Breast epithelium (tissue), 3 donors: ENCODE measurements around the gene FBXL7.

Source experiments
- POLR2A ChIP-seq: fragments of 450-650 bp; IDR thresholded peaks from one replicate; pipeline ENCODE4 v1.6.1; 2016; ENCODE audit warnings: antibody characterized with exemption, mild to moderate bottlenecking, moderate library complexity
- TF ChIP-seq, protein P1 (sequence below), 3 donors: fragments of 450-650 bp; IDR thresholded peaks; one replicate each; pipeline ENCODE4 v1.5.1; 2016 to 2017; ENCODE audit warnings: antibody characterized with exemption in 3 of 3, mild to moderate bottlenecking in 3 of 3, moderate library complexity in 3 of 3

DNA sequence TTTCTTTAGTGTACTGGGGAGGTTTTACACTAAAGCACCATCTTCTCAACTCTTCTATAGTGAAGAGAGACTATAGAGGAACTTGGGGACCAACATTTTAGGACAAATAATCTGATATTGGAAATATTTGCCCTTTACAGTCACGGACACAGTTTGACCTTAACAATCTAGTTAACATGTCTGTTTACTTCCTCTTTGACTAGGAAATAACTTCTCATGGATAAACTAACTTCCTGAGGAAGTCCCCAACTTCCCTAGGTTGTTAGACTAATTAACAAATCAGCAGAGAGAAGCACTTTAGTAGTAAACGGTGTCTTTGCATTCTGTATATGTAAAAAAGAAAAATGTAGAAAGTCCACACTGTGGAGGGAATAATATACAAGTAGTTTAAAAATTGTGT is 127.7 kb downstream of the FBXL7 start:
- TF ChIP-seq, protein P1, sequence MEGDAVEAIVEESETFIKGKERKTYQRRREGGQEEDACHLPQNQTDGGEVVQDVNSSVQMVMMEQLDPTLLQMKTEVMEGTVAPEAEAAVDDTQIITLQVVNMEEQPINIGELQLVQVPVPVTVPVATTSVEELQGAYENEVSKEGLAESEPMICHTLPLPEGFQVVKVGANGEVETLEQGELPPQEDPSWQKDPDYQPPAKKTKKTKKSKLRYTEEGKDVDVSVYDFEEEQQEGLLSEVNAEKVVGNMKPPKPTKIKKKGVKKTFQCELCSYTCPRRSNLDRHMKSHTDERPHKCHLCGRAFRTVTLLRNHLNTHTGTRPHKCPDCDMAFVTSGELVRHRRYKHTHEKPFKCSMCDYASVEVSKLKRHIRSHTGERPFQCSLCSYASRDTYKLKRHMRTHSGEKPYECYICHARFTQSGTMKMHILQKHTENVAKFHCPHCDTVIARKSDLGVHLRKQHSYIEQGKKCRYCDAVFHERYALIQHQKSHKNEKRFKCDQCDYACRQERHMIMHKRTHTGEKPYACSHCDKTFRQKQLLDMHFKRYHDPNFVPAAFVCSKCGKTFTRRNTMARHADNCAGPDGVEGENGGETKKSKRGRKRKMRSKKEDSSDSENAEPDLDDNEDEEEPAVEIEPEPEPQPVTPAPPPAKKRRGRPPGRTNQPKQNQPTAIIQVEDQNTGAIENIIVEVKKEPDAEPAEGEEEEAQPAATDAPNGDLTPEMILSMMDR (IDR thresholded peaks at IDR 0.05), result no peak
- TF ChIP-seq POLR2A, result no peak
